ENCODE results near the gene STN1. TPM values are rescaled to one million over a fixed set of nuclear protein-coding genes. Genes with fewer than 3 reads are reported as not detected.

STN1 gene
- total RNA-seq, 1 donor from 2014 or later = 17.3 TPM

DNA sequence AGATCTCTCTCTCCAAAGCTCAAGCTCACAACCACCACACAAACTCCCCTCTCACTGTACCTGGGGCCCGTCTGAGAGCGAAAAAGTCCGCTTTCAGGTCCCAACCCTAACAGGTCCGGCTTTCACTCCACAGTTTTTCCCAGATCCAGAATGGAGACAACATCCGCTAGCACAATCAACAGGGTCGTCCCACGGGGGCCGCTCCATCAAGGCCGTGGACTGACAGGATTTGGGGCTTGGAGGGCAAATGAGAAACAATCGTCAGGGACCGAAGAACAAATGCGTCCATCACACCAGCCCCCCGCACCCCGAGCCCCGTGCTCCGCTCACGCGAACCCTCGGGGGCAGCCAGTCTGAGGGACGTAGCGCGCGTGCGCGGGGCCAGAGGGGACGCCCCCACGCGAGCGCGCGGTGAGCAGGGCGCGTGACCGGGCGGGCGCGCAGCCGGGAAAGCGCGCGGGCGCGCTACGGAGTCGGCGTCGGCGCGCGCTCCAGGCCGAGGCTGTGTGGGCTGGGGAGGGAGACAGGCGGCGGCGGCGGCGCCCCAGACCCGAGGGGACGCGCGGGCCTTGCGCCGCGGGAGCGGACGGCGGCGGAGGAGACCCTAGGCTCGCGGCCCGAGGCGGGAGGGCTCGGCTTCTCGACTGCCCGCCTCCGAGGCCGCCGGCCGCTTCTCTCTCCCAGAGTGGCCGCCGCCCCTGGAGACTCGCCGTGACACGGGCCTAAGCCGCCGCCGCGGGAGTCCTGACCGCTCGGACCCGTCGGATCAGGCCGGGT, 48.9 kb upstream of the STN1 start, which contains the start of gene SLK:
Gene SLK, plus strand, starts transcription at position 470 of the 777 bp plus-strand sequence. CDS start 606 bp downstream, outside the sequence.
- Histone ChIP-seq H3K4me1 (ENCODE audit: insufficient read depth, low read length) (peaks cover 9% of the 10 kb centered on the region), H3K4me3 (ENCODE audit: insufficient read depth, low read depth, low read length) (peak within 1 kb of the TSS; percentile 99), H3K9me3 (ENCODE audit: insufficient read depth, low read depth, low read length) (no peaks in the 10 kb centered on the region), H3K4me2 (ENCODE audit: low read length) (peak within 1 kb of the TSS; percentile 94), H3K27ac (ENCODE audit: low read depth, low read length) (peak within 1 kb of the TSS; percentile 77), H4K20me1 (ENCODE audit: insufficient read depth, low read length) (peaks cover 38% of the 10 kb centered on the region), H3K27me3 (ENCODE audit: insufficient read depth, low read length) (no peaks in the 10 kb centered on the region), H3K79me2 (ENCODE audit: insufficient read depth, low read length) (peaks cover 47% of the 10 kb centered on the region), H2AFZ (ENCODE audit: low read depth, low read length) (peak within 1 kb of the TSS; percentile 98), H3K36me3 (ENCODE audit: insufficient read depth, low read length) (no peaks in the 10 kb centered on the region), H3K9ac (ENCODE audit: low read length) (peak within 1 kb of the TSS; percentile 96)
- peak within 1 kb of the TSS; percentile 92 for H3K27ac Mint-ChIP-seq (ENCODE audit: unreplicated experiment)
- H3K36me3 Mint-ChIP-seq (ENCODE audit: low read depth, unreplicated experiment) = no peaks in the 10 kb centered on the region
- peak; percentile 72 for DNase-seq (ENCODE audit: low read depth)
- no peak for FAIRE-seq
- H3K9me3 Mint-ChIP-seq (ENCODE audit: unreplicated experiment) = no peaks in the 10 kb centered on the region
- H3K4me3 Mint-ChIP-seq (ENCODE audit: unreplicated experiment) = peak within 1 kb of the TSS; percentile 97
- H3K4me1 Mint-ChIP-seq (ENCODE audit: low read depth, unreplicated experiment) = peaks cover 13% of the 10 kb centered on the region
- no peaks in the 10 kb centered on the region for H3K27me3 Mint-ChIP-seq (ENCODE audit: low read depth, unreplicated experiment)
- TF ChIP-seq, protein P1, sequence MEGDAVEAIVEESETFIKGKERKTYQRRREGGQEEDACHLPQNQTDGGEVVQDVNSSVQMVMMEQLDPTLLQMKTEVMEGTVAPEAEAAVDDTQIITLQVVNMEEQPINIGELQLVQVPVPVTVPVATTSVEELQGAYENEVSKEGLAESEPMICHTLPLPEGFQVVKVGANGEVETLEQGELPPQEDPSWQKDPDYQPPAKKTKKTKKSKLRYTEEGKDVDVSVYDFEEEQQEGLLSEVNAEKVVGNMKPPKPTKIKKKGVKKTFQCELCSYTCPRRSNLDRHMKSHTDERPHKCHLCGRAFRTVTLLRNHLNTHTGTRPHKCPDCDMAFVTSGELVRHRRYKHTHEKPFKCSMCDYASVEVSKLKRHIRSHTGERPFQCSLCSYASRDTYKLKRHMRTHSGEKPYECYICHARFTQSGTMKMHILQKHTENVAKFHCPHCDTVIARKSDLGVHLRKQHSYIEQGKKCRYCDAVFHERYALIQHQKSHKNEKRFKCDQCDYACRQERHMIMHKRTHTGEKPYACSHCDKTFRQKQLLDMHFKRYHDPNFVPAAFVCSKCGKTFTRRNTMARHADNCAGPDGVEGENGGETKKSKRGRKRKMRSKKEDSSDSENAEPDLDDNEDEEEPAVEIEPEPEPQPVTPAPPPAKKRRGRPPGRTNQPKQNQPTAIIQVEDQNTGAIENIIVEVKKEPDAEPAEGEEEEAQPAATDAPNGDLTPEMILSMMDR (IDR thresholded peaks at IDR 0.05; ENCODE audit: insufficient read depth, low read depth, low read length) = no peak
- TF ChIP-seq EZH2 (IDR thresholded peaks at IDR 0.05; ENCODE audit: insufficient read depth, low read length) = no peak

DNA sequence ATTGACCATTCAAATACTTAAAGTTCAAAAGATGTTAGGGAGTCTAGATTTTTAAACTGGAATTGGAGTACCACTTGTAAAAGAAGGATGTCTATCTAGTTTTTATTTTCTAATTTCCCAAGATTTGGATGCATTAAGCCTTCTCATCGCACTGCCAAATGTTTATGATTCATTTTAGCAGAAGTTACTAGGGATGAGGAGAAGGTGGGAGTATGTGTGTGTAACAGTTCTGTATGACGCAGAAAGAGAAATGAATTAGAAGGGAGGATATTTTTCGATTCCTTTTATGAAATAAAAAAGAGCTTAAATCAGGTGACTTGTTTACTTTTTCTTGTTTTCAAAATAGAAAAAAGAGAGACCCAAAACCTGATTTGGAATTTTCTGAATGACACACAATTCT, 42.1 kb upstream of the STN1 start:
- Histone ChIP-seq H3K79me2 (ENCODE audit: insufficient read depth, low read length) (no peaks in the 10 kb centered on the region), H3K4me3 (ENCODE audit: insufficient read depth, low read depth, low read length) (no peak overlapping the region), H3K9me3 (ENCODE audit: insufficient read depth, low read depth, low read length) (no peaks in the 10 kb centered on the region), H2AFZ (ENCODE audit: low read depth, low read length) (no peak overlapping the region), H3K27me3 (ENCODE audit: insufficient read depth, low read length) (no peaks in the 10 kb centered on the region), H3K9ac (ENCODE audit: low read length) (no peak overlapping the region), H3K27ac (ENCODE audit: low read depth, low read length) (no peak overlapping the region), H3K36me3 (ENCODE audit: insufficient read depth, low read length) (no peaks in the 10 kb centered on the region), H4K20me1 (ENCODE audit: insufficient read depth, low read length) (no peaks in the 10 kb centered on the region), H3K4me2 (ENCODE audit: low read length) (no peak overlapping the region), H3K4me1 (ENCODE audit: insufficient read depth, low read length) (no peaks in the 10 kb centered on the region)
- DNase-seq (ENCODE audit: low read depth) = no peak
- Mint-ChIP-seq H3K4me3 (ENCODE audit: unreplicated experiment) (no peak overlapping the region), H3K36me3 (ENCODE audit: low read depth, unreplicated experiment) (no peaks in the 10 kb centered on the region), H3K27ac (ENCODE audit: unreplicated experiment) (no peak overlapping the region), H3K27me3 (ENCODE audit: low read depth, unreplicated experiment) (no peaks in the 10 kb centered on the region), H3K4me1 (ENCODE audit: low read depth, unreplicated experiment) (no peaks in the 10 kb centered on the region), H3K9me3 (ENCODE audit: unreplicated experiment) (peaks cover 2% of the 10 kb centered on the region)
- TF ChIP-seq EZH2 (IDR thresholded peaks at IDR 0.05; ENCODE audit: insufficient read depth, low read length) = no peak
- TF ChIP-seq, protein P1 (IDR thresholded peaks at IDR 0.05; ENCODE audit: insufficient read depth, low read depth, low read length) = no peak
- no peak for FAIRE-seq

DNA sequence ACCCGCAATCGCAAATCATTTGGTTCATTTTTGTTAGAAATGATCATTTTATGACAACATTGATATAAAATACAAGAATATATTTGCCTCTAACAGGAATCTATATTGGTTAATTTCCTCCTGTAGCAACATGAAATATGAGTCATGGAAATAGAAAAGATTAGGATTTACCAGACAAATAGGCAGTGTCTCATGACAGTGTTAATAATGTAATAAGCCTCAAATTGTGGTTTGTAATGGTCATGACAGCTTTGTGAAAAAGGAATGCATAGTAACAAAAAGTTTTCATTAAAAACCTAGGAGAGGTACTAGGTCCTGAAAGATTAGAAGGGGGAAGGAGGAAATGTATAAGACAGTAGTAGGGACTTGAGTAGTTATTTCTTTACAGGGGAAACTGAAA, 41.0 kb upstream of the STN1 start:
- H3K9ac ChIP-seq (ENCODE audit: low read length) = no peak overlapping the region
- no peaks in the 10 kb centered on the region for H3K27me3 Mint-ChIP-seq (ENCODE audit: low read depth, unreplicated experiment)
- no peak overlapping the region for H2AFZ ChIP-seq (ENCODE audit: low read depth, low read length)
- TF ChIP-seq EZH2 (IDR thresholded peaks at IDR 0.05; ENCODE audit: insufficient read depth, low read length) = no peak
- TF ChIP-seq, protein P1 (IDR thresholded peaks at IDR 0.05; ENCODE audit: insufficient read depth, low read depth, low read length) = no peak
- H3K79me2 ChIP-seq (ENCODE audit: insufficient read depth, low read length) = no peaks in the 10 kb centered on the region
- FAIRE-seq (no peak), DNase-seq (ENCODE audit: low read depth) (no peak)
- H3K4me3 Mint-ChIP-seq (ENCODE audit: unreplicated experiment) = no peak overlapping the region
- no peak overlapping the region for H3K4me2 ChIP-seq (ENCODE audit: low read length)
- H3K4me1 ChIP-seq (ENCODE audit: insufficient read depth, low read length) = no peaks in the 10 kb centered on the region
- no peak overlapping the region for H3K27ac Mint-ChIP-seq (ENCODE audit: unreplicated experiment)
- no peak overlapping the region for H3K27ac ChIP-seq (ENCODE audit: low read depth, low read length)
- no peaks in the 10 kb centered on the region for H3K4me1 Mint-ChIP-seq (ENCODE audit: low read depth, unreplicated experiment)
- no peaks in the 10 kb centered on the region for H3K27me3 ChIP-seq (ENCODE audit: insufficient read depth, low read length)
- H3K36me3 Mint-ChIP-seq (ENCODE audit: low read depth, unreplicated experiment) = no peaks in the 10 kb centered on the region
- H4K20me1 ChIP-seq (ENCODE audit: insufficient read depth, low read length) = no peaks in the 10 kb centered on the region
- H3K4me3 ChIP-seq (ENCODE audit: insufficient read depth, low read depth, low read length) = no peak overlapping the region
- H3K9me3 Mint-ChIP-seq (ENCODE audit: unreplicated experiment) = peaks cover 2% of the 10 kb centered on the region
- no peaks in the 10 kb centered on the region for H3K36me3 ChIP-seq (ENCODE audit: insufficient read depth, low read length)
- H3K9me3 ChIP-seq (ENCODE audit: insufficient read depth, low read depth, low read length) = no peaks in the 10 kb centered on the region

All from astrocyte (in vitro differentiated cells and primary cell).